ENCODE measurements around the gene CDHR3.

CDHR3 gene

GRCh38 chr7:105916603-105917002 is 46.5 kb upstream of the CDHR3 start (continued):
- no peak for TF ChIP-seq PBX3 (CRISPR knock-in tag; IDR thresholded peaks at IDR 0.05)

GRCh38 chr7:105917659-105918058 is 45.4 kb upstream of the CDHR3 start:
- no peak overlapping the region for H3K27ac ChIP-seq (ENCODE audit: extremely low read depth, low read depth, low read length)
- ChIA-PET CTCF (interaction anchor here (0.6 kb wide), 1 partner anchor 30 kb away, joined by 3 read pairs; no protein-coding TSS in a partner anchor), POLR2A (no interaction called here)
- no peaks in the 10 kb centered on the region for H3K9me3 ChIP-seq (ENCODE audit: control insufficient read depth, insufficient read depth, low read depth, low read length)
- TF ChIP-seq ZNF488 (tag by site-specific recombination; IDR thresholded peaks at IDR 0.05) (no peak), OSR2 (tag by site-specific recombination; IDR thresholded peaks at IDR 0.05) (no peak), ZNF341 (tag by site-specific recombination; IDR thresholded peaks at IDR 0.05; ENCODE audit: low read depth) (no peak)
- no peak overlapping the region for H3K4me3 ChIP-seq (ENCODE audit: low read depth, low read length)
- H3K36me3 ChIP-seq (ENCODE audit: control insufficient read depth in 2 of 2, insufficient read depth in 1 of 2, low read length in 2 of 2), result no peaks in the 10 kb centered on the region
- H3K4me1 ChIP-seq (ENCODE audit: control insufficient read depth, insufficient read depth, low read length), result no peaks in the 10 kb centered on the region

GRCh38 chr7:105920766-105921165 is 42.3 kb upstream of the CDHR3 start:
- POLR2A ChIA-PET, result no interaction called here
- CTCF ChIA-PET, result interaction anchor here (0.7 to 1.0 kb wide), 2 partner anchors 34 to 233 kb away, joined by 3 to 4 read pairs; no protein-coding TSS in a partner anchor
- H3K4me1 ChIP-seq (ENCODE audit: control insufficient read depth, insufficient read depth, low read length), result no peaks in the 10 kb centered on the region
- H3K36me3 ChIP-seq (ENCODE audit: control insufficient read depth in 2 of 2, insufficient read depth in 1 of 2, low read length in 2 of 2), result no peaks in the 10 kb centered on the region
- no peaks in the 10 kb centered on the region for H3K9me3 ChIP-seq (ENCODE audit: control insufficient read depth, insufficient read depth, low read depth, low read length)
- H3K27ac ChIP-seq (ENCODE audit: extremely low read depth, low read depth, low read length), result no peak overlapping the region
- TF ChIP-seq HOXD13 (CRISPR knock-in tag; IDR thresholded peaks at IDR 0.05; ENCODE audit: borderline replicate concordance), result no peak
- TF ChIP-seq ZNF433 (tag by site-specific recombination; IDR thresholded peaks at IDR 0.05; ENCODE audit: low read depth), result no peak
- TF ChIP-seq ZNF280D (tag by site-specific recombination; IDR thresholded peaks at IDR 0.05), result no peak
- TF ChIP-seq HOXC10 (CRISPR knock-in tag; IDR thresholded peaks at IDR 0.05), result no peak
- no peak for TF ChIP-seq ZNF596 (tag by site-specific recombination; IDR thresholded peaks at IDR 0.05)
- TF ChIP-seq ZSCAN30 (tag by site-specific recombination; IDR thresholded peaks at IDR 0.05), result no peak
- TF ChIP-seq SCRT1 (tag by site-specific recombination; IDR thresholded peaks at IDR 0.05; ENCODE audit: borderline replicate concordance), result no peak
- TF ChIP-seq ZNF660 (tag by site-specific recombination; IDR thresholded peaks at IDR 0.05), result no peak
- no peak overlapping the region for H3K4me3 ChIP-seq (ENCODE audit: low read depth, low read length)

GRCh38 chr7:105924945-105925344 is 38.1 kb upstream of the CDHR3 start:
- TF ChIP-seq ZNF292 (tag by site-specific recombination; IDR thresholded peaks at IDR 0.05; ENCODE audit: borderline replicate concordance, low read depth) (no peak), ZNF571 (tag by site-specific recombination; IDR thresholded peaks at IDR 0.05) (no peak)
- Histone ChIP-seq H3K9me3 (ENCODE audit: control insufficient read depth, insufficient read depth, low read depth, low read length) (no peaks in the 10 kb centered on the region), H3K4me1 (ENCODE audit: control insufficient read depth, insufficient read depth, low read length) (no peaks in the 10 kb centered on the region), H3K27ac (ENCODE audit: extremely low read depth, low read depth, low read length) (no peak overlapping the region), H3K36me3 (ENCODE audit: control insufficient read depth in 2 of 2, insufficient read depth in 1 of 2, low read length in 2 of 2) (no peaks in the 10 kb centered on the region), H3K4me3 (ENCODE audit: low read depth, low read length) (no peak overlapping the region)
- ChIA-PET POLR2A (no interaction called here), CTCF (interaction anchor here (0.7 to 1.5 kb wide), 3 partner anchors 113 to 295 kb away, joined by 3 to 4 read pairs (median 3); no protein-coding TSS in a partner anchor)

Data from HEK293 (cell line).